ENCODE results near the gene MRPS14. TPM values are rescaled to one million over a fixed set of nuclear protein-coding genes. Genes with fewer than 3 reads are reported as not detected.
A peak's percentile ranks its signal among the peaks of the same experiment; 100 is the strongest.

The MRPS14 gene
- total RNA-seq, 1 donor from 2014 or later = 8.2 TPM

DNA sequence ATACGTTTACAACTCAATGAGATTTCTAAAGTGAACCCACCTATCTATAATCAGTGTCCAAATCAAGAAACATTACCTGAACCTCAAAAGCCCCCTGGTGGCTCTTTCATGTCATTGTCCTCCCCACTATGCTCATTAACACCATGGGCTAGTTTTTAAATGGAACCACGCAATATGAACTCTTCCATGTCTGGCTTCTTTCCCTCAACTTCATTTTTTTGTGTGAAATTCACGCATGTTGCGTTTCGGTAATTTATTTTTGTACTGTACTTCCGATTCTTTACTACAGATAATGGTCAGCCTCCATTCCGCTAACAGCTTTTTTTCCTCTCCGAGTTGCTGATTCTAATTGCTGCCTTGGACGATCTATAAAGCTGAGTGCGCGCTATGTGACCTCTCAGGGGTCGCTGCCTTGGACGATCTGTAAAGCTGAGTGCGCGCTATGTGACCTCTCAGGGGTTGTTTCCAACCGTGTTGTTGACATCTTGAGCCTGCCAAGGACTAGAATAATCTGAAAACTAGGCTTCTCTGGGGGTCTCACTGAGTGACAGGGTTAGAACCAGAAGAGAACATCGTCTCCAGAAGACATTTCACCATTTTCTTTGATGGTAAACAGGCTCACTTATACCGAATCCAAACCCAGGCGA, 24.5 kb downstream of the MRPS14 start:
- Histone ChIP-seq H3K27me3 (no peaks in the 10 kb centered on the region), H3K4me3 (peak overlapping the region; percentile 77 to 100), H3K4me1 (peaks cover 3 to 25% of the 10 kb centered on the region in 2 donors), H3K36me3 (no peaks in the 10 kb centered on the region), H3K9me3 (no peaks in the 10 kb centered on the region), H3K27ac (peak overlapping the region; percentile 95 to 99)
- intact Hi-C loops (cut with DNase I) = loop anchor here (1.0 to 10.0 kb wide), 6 partner anchors 25 to 1174 kb away; partner anchors contain the start of genes CENPL, DARS2, MRPS14 and RABGAP1L
- TF ChIP-seq, protein P1, sequence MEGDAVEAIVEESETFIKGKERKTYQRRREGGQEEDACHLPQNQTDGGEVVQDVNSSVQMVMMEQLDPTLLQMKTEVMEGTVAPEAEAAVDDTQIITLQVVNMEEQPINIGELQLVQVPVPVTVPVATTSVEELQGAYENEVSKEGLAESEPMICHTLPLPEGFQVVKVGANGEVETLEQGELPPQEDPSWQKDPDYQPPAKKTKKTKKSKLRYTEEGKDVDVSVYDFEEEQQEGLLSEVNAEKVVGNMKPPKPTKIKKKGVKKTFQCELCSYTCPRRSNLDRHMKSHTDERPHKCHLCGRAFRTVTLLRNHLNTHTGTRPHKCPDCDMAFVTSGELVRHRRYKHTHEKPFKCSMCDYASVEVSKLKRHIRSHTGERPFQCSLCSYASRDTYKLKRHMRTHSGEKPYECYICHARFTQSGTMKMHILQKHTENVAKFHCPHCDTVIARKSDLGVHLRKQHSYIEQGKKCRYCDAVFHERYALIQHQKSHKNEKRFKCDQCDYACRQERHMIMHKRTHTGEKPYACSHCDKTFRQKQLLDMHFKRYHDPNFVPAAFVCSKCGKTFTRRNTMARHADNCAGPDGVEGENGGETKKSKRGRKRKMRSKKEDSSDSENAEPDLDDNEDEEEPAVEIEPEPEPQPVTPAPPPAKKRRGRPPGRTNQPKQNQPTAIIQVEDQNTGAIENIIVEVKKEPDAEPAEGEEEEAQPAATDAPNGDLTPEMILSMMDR (IDR thresholded peaks at IDR 0.05) = peak; percentile 49 to 66 (median 60)
- DNase-seq (ENCODE audit: low spot score in 2 of 2) = peak in 1 of 2 donors; percentile 69

DNA sequence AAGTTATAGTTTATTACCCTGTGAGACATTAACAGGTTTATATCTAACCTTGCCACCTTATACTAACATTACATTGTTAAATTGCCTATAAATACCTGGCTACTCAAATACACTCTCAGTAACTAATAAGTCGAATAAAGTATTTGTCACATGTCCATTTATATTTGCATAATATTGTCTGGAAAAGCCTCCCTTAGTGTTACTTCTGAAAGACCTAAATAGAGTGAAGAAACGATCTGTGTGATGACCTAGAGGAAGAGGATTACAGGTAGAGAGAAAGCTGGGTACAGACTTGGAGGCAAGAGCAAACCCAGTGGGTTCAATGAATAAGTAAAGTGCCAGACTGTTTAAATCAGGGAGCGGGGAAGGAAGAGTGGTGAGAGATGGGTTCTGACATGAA, 26.2 kb downstream of the MRPS14 start:
- no peak overlapping the region for H3K27ac ChIP-seq
- H3K36me3 ChIP-seq = no peaks in the 10 kb centered on the region
- DNase-seq (ENCODE audit: low spot score in 2 of 2) = no peak
- TF ChIP-seq, protein P1 (IDR thresholded peaks at IDR 0.05) = no peak
- no peak overlapping the region for H3K4me3 ChIP-seq
- H3K4me1 ChIP-seq = peaks cover 3 to 12% of the 10 kb centered on the region in 2 donors
- no peaks in the 10 kb centered on the region for H3K27me3 ChIP-seq
- no peaks in the 10 kb centered on the region for H3K9me3 ChIP-seq
- intact Hi-C loops (cut with DNase I) = loop anchor here (5.0 to 10.0 kb wide), 2 partner anchors 842 to 975 kb away; partner anchors contain the start of genes RABGAP1L and RC3H1

DNA sequence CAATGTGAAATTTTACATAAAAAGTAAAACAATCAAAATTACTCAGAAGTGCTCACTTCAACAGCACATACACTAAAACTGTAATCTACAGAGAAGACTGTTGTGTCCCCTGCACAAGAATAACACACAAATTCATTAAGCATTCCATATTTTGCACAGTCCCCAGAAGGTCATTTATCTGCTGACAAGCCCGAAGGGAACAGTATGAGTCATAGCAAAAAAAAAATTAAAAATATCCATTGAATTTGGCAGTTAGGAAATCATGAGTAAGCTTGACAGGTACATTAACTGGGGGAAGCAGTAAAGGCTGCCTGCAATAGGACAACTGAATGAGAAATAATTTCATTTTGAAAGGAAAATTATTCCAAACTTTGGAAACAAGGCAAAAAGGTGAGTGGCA, 26.7 kb downstream of the MRPS14 start:
- Histone ChIP-seq H3K27me3 (no peaks in the 10 kb centered on the region), H3K36me3 (no peaks in the 10 kb centered on the region), H3K27ac (no peak overlapping the region), H3K4me3 (no peak overlapping the region), H3K9me3 (no peaks in the 10 kb centered on the region), H3K4me1 (peaks cover 3 to 12% of the 10 kb centered on the region in 2 donors)
- no peak for DNase-seq (ENCODE audit: low spot score in 2 of 2)
- intact Hi-C loops (cut with DNase I) = loop anchor here (5.0 to 10.0 kb wide), 2 partner anchors 842 to 974 kb away; partner anchors contain the start of genes RABGAP1L and RC3H1
- TF ChIP-seq, protein P1 (IDR thresholded peaks at IDR 0.05) = no peak

DNA sequence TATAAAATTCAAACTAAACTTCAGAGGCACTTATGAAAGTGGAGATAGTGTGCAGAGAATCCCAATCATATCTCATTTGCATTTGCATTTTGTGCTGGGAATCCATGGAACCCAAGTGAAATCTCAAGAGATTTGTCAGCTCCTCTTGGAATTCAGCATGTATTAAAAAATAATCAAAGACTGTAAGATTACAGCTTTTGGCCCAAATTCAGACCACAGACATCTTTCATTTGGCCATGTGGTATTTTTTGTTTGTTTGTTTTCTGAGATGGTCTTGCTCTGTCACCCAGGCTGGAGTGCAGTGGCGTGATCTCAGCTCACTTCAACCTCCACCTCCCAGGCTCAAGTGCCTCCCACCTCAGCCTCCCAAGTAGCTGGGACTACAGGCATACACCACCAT, 27.3 kb downstream of the MRPS14 start:
- intact Hi-C loops (cut with DNase I) = loop anchor here (5.0 to 10.0 kb wide), 2 partner anchors 841 to 974 kb away; partner anchors contain the start of genes RABGAP1L and RC3H1
- H3K4me1 ChIP-seq = peaks cover 0 to 7% of the 10 kb centered on the region in 2 donors
- H3K27me3 ChIP-seq = no peaks in the 10 kb centered on the region
- no peaks in the 10 kb centered on the region for H3K36me3 ChIP-seq
- no peaks in the 10 kb centered on the region for H3K9me3 ChIP-seq
- no peak overlapping the region for H3K4me3 ChIP-seq
- TF ChIP-seq, protein P1 (IDR thresholded peaks at IDR 0.05) = no peak
- no peak for DNase-seq (ENCODE audit: low spot score in 2 of 2)
- no peak overlapping the region for H3K27ac ChIP-seq

DNA sequence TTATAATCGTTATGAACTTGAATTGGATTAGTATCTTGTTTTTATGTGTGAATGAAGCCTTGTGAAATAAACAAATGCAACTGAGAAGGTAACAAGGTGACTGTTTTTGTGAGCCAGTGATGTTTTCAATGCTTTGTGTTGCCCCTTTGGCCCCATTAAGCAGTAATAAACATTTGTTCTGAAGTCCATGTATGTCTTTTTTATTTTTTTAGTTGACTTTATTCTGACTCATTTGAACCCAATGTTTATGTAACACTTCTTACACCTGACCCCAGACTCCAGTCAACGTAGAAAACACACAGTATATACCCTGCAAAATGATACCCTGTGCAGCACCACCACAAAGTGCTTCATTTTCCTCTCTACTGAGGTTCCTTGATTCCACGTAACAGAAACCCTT, 28.1 kb downstream of the MRPS14 start:
- no peak for DNase-seq (ENCODE audit: low spot score in 2 of 2)
- intact Hi-C loops (cut with DNase I) = loop anchor here (5.0 to 10.0 kb wide), 2 partner anchors 840 to 973 kb away; partner anchors contain the start of genes RABGAP1L and RC3H1
- Histone ChIP-seq H3K9me3 (no peaks in the 10 kb centered on the region), H3K4me1 (peaks cover 0 to 4% of the 10 kb centered on the region in 2 donors), H3K36me3 (no peaks in the 10 kb centered on the region), H3K27me3 (no peaks in the 10 kb centered on the region), H3K27ac (no peak overlapping the region), H3K4me3 (no peak overlapping the region)
- TF ChIP-seq, protein P1 (IDR thresholded peaks at IDR 0.05) = no peak
